ENCODE data around the gene CRIP2. TPM values are rescaled to one million over a fixed set of nuclear protein-coding genes. Genes with fewer than 3 reads are reported as not detected.

The CRIP2 gene
- total RNA-seq, 1 experiment from 2014 or later: 152 TPM

DNA sequence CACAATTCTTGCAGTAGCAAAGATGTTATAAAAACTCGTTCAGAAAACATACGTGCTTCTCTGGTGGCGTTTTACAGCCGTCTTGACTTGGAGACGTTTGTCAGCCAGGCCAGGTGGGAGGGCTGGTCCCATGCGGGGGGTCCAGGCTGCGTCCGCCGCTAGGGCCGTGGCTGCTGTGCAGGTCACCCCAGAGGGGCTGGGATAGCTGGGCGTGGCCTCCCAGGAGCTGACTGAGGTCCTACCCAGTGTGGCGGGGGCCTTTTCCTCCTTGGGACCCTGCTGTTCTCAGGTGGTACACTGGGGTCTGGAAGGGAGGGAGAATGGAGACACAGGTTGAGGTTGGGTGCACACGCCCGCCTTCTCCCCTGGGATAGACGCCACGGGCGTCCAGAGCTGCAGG, 29.8 kb upstream of the CRIP2 start:
- DNase-seq (ENCODE audit: low read depth): no peak

DNA sequence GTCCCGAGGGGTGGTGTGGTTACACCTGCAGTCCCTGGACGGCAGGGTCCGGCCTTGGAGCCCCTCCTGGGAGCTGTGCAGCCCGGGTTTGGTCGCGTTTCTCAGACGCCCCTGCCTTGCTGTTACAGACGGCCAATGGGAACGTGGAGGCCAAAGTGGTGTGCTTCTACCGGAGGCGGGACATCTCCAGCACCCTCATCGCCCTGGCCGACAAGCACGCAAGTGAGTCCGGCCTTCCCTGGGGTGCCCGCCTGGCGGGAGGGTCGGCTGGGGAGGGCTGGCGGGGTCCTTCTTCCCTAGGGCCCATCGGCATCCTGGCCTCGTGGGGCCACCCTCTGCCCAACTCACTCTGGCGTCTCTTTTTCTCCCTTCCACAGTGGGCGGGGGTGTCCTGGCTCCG, 29.3 kb upstream of the CRIP2 start:
- DNase-seq (ENCODE audit: low read depth): no peak

DNA sequence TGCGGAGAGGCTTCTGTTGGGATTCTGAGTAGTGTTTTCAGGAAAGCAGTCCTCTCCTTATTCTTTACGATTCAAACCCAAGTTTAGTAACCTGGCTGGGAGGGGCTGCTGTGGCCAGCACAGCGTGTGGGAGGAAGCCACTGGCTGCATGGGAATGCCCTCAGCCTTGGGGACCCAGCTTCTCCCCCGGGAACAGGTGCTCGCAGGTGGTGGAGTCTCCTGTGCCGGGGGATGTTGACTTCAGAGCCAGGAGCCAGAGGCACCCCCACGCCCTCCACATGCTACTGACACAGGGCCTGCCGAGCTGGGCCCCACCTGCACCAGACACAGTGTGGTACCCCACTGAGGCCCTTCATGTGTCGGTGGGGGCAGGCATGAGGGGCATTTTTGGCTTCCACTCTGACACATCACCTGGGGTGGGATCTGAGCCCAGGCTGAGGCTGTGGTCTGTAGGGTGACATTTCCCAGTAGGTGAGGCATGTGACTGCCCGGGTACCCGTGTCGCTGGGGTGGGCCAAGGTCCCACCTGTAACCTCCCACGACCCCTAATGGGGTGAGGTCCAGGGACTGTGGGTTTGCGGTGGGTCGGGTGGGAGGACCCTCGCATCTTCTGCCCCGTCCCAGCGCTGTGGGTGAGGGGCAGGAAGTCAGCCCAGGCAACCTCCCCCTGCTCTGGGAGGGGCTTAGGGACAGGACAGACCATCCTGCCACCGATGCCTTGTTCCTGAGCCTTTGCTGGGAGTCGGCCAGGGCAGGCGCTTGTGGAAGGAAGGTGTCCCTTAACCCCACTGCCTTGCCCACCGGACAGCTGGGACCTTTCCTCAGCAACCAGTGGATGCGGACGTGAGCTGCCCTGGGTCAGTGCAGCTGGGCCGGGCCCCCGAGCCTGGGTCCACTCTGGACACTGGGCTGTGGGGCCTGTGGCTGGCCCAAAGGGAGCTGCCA, 28.4 kb upstream of the CRIP2 start:
- no peak for DNase-seq (ENCODE audit: low read depth)

DNA sequence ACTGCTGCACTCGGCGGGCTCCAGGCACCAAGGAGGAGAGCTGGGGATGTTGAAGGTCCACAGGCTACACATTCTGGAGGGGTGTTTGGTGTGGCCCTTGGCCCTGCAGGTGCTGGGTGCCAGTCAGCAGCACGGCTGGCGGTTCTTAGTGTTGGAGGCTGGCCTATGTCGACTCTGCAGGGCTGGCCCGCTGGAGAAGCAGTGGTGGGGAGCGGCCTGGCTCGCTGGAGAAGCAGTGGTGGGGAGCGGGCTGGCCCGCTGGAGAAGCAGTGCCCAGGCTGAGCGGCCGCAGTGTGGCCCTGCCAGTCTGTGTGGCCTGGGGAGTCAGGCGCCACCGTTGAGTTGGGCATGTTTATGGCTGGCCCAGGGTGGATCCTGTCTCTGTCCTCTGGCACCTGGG, 27.6 kb upstream of the CRIP2 start:
- DNase-seq (ENCODE audit: low read depth): no peak

DNA sequence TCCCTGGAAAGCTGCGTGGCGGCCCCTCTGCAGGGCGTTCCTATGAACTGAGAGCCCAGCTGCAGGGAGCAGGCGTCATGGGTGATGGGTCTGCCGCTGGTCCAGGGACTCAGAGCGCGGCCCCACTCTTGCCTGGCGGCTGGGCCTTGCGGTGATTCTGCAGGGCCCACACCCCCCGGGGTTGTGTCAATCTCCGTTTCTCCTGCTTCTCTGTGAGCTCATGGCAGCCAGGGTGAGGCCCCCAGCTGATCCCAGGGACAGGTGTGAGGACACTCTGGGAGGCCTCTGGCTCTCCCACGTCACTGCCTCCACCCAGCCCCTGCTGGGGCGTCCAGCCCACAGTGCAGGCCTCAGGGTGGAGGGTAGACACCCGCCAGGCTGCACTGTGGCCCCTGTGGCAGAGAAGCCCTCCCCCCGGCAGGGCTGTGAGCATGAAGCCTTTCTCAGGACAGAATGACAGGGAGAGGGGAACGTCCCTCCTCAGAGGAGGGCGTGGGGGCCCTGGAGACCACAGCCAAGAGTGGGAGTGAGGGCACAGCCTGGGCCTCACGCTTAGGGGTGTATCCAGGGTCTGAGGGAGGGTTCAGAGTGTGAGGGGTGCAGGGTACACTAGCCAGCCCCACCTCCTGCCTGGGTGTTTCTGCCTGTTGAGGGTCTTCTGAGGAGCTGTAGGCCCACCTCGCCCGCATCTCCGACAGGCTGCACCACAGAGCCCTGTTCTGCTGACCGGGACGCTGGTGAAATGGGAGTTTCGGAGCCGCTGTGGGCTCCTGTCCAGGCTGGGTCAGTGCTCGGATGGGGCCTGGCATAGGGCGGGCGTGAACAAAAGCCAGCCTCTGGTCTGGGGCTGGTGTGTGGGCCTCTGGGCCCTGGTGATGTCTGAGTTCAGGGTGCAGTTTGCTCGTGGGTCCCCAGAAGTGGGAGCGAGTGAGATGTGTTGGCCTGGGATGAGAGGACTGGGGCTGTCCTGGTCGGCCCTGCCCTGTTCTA, 26.7 kb upstream of the CRIP2 start:
- DNase-seq (ENCODE audit: low read depth): no peak

DNA sequence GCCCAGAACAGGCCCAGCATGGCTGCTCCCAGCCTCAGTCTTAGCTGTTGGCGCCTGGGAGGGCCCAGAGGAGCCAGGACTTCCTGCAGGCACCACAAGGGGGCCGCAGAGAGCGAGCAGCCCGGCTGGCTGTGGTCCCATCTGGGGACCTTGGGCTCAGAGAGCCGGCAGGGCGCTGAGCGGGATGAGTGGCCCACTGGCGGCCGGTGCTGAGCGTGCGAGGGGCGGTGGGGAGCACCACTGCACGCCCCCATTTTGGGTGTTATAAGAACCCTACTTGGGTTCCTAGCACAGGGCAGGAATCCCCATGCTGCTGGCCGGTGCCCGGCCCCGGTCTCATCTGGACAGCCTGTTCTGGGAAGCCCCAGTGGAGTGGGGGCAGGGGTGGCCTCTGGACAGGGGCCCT, 25.9 kb upstream of the CRIP2 start:
- no peak for DNase-seq (ENCODE audit: low read depth)

DNA sequence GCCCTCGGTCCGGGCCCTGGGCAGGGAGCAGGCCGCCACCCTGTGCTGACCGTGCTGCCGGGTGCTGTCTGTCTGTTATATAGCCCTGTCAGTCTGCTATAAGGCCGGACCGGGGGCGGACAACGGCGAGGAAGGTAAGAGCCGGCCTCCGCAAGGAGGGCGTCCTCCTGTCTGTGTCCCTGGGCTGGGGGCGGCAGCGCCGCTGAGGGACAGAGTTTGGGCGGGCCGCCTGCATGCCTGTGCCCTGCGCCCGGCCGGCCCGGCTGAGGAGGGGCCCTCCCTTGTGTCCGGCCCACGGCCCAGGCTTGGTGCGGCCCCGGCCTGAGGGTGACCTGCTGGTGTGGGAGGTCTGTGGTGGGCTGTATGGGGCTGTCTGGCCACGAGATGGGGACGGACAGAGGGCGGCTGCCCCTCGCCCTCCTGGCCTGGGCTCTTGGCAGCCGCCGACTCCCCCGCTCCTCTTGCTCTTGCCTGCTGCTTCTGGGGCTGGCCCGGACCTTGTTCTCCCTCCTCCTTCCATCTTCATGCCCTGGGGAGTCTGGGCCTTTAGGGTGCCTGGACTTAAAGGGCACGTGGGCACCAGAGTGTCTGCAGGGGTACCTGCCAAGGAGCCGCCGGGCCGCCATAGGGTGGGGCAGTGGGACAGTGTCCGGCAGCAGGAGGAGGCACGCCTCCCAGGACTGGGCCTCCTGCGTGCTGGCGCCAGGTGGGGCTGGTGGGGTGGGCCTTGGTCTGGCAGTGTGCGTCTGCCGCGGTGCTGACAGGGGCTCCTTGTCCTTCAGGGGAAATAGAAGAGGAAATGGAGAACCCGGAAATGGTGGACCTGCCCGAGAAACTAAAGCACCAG, 25.1 kb upstream of the CRIP2 start:
- no peak for DNase-seq (ENCODE audit: low read depth)

DNA sequence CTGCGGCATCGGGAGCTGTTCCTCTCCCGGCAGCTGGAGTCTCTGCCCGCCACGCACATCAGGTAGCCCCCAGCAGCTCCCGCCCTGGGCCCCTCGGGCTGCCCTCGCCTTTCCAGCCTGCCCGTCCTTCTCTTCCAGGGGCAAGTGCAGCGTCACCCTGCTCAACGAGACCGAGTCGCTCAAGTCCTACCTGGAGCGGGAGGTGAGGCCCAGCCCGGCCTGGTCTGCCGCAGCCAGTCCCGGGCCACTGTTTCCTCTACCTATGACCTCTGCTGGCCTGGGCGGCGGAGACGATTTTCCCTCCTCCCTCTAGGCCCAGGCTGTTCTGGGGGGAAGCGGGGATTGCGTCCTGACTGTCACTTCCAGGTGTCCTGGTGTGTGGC, 24.5 kb upstream of the CRIP2 start:
- no peak for DNase-seq (ENCODE audit: low read depth)

DNA sequence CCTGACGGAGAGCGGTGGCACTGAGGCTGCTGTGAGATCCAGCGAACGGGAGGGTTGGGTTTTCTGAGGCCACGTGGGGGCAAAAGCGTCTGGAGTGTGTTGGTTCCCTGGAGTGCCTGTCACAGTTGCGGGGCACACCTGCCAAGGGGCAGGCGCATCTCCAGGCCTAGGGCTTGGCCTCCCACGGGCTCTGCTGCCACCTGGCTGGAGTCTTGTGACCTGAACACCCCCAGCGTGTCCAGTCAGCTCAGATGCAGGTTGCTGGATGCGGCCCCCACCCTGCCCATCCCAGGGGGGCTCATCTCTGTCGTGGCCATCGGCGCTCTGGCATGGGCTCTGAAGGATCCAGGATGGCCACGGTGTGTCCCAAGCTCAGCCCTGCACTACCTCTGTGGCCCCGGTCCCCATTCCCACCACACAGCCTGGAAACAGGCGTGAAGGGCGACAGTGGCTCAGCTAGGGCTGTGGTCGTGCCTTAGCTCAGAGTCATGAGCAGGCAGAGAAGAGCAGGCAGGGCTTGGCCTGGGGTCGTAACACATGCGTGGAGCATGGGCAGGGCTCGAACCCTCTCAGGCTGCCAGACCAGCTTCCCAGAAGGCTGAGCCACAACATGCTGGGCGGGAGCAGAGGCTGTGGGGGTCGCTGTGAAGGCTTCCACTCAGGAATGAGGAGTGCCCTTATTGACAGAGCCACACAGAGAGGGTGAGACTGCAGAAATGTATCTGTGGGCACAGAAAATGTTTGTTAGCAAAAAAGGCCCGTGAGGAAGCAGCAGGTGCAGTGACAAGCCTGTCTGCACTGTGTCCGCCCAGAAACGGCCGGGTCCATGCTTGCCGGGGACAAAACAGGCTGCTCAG, 23.5 kb upstream of the CRIP2 start:
- no peak for DNase-seq (ENCODE audit: low read depth)

DNA sequence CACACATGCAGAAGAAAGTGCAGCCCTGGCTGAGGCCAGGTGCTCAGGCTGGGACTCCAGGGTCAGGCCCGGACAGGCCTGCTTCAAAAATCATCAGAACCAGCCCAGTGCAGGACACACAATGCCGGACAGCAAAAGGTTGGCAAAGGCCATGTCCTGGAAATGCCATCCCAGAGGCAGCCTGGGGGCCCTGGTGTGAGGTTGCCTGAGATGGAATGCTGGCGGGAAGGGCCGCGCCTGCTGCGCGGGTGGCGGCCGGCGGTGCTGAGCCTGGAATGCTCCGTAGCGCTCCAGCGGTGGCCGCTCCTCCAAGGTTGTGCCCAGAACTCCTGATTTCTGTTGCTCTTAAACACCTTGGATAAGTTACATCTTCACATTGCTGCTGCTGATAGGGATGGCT, 21.7 kb upstream of the CRIP2 start:
- no peak for DNase-seq (ENCODE audit: low read depth)

DNA sequence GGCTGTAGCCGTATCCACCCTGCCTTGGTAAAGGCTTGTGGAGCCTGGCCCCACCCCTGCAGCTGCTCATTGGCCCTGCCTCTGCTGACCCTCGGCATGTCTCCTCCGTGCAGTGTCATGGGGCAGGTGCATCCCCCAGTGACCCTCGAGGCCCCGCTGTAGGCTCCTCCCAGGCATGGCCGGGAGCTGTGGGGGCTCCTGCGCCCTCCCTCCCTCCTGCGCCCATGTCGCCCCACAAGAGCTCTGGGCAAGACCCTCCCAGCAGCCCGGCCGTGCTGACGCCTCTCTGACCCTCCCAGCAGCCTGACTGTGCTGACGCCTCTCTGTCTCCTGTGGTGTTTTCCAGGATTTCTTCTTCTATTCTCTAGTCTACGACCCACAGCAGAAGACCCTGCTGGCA, 20.8 kb upstream of the CRIP2 start:
- DNase-seq (ENCODE audit: low read depth): no peak

DNA sequence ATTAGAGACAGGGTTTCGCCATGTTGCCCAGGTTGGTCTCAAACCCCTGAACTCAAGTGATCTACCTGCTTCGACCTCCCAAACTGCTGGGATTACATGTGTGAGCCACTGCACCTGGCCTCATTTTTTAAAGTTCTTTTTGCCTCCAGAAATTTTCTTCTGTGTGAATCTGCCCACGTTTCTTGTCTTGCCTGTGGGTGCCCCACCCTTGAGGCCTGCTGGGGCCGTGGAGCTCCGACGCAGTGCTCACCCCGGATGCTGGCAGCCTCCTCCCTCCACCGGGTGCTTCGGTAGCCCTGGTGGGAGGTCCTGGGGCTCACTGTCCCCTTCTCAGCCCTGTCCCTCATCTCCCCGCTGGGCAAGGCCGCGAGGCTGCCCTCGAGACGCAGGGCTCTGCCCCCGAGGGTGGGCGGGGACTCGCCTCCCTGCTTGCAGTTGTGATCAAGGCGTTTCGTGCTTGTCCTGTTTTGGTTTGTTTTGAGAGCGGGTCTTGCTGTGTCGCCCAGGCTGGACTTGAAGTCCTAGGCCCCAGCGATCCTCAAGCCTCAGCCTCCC, 19.5 kb upstream of the CRIP2 start:
- DNase-seq (ENCODE audit: low read depth): no peak

DNA sequence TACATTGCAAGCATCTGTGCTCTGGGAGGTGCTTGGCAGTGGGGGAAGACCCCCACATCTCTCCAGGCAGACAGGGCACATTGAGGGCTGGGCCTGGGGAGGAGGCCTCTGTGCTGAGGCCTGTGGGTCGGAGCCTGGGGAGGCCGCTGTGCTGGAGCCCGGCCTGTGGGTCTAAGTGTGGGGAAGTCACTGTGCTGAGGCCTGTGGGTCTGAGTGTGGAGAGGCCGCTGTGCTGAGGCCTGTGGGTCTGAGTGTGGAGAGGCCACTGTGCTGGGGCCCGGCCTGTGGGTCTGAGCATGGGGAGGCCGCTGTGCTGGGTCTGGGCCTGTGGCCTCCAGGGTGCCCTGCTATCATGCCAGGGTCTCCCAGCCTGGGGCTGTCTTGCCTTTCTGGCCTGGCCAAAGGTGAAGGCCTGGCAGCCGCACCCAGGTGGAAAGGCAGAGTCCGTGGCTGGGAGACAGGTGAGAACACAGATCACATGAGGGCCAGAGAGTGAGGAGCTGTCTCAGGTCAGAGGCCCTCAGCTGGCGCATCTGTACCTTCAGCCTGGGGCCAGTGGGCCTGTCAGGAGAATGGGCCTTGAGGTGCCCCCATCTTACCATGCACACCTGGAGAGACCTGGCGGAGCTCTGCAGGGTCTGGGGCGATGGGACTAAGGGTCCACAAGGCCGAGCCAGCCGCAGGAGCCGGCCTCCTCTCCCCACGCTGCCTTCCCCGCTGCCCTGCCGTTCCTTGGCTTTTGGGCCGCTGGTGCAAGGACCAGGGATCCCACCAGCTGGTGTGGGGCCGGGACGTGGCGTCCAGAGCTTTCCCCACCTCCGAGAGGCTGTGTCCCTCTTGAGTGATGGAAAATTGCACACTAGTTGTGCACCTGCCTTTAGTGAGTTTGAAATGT, 18.6 kb upstream of the CRIP2 start:
- DNase-seq (ENCODE audit: low read depth): no peak

DNA sequence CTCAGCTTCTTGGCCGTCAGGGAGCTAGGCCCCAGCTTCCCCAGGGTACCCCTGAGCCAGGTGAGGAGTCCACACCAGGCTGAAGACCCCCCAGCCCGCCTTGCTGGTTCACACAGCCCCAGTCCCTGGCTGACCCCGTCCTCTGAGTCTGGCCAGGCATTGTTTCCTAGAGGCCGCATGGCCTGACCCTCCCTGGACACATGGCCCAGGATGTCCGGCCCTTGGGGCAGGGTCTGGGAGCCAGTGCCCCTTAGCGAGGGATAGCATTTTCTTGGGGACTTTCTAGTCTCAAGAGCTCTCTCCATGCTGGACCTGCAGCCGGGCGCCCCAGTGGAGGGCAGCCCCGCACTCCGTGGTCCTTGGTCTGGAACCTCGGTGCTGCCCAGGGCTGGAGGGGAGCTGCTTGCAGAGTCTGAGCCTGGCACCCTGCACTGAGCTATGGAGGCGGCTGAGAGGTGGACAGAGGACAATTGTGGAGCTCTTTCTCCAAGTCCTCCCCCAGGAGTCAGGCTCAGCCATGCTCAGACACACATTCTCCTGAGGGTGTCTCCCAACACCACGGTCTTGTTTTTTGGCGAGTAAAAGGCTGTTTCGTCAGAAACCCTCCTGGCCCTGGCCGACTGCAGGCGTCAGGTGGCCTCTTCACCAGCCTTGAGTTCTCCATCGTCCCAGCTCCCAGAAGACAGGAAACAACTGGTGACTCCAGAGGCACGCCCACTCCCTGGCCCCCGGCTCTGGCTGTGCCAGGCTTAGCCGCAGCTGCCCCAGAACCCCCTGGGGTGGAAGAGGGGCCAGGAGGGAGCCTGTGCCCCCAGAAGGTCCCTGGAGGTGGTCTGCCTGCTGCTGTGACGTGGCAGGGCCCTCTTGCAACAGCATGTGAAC, 17.6 kb upstream of the CRIP2 start:
- DNase-seq (ENCODE audit: low read depth): peak; percentile 8

DNA sequence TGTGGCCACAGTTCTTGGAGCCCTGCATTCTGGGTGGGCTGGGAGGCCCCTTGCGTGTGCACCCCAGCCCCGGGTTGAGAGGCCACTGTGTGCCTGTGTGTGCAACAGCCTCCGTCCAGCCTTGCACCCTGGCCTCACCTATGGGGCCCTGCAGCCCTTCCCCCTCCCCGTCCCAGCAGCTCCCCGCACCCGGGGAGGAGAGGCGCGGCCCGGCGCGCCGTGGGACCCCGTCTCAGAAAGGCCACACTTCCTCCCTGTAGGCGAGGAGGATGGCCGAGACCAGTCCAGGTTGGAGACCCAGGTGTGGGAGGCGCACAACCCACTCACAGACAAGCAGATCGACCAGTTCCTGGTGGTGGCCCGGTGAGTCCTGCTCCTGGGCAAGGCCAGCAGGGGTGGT, 16.6 kb upstream of the CRIP2 start:
- DNase-seq (ENCODE audit: low read depth): no peak

DNA sequence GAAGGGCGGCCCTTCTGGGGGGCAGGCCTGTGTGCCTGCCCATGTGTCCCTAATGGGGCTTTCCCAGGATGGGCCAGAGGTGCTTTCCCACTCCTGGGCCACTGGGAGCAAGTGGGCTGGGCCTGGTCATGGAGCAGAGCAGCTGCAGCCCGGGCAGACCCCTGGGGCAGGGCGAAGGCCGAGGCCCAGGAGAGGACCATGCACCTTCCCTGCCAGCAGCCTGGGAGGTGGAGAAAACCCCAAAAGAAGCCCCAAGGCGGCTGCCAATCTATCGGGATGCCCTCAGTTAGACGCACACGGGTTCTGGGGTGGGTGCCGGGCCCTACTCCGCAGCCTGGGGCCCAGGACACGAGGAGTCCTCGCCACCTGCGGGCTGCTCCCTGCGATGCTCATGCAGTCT, 16.1 kb upstream of the CRIP2 start:
- no peak for DNase-seq (ENCODE audit: low read depth)

DNA sequence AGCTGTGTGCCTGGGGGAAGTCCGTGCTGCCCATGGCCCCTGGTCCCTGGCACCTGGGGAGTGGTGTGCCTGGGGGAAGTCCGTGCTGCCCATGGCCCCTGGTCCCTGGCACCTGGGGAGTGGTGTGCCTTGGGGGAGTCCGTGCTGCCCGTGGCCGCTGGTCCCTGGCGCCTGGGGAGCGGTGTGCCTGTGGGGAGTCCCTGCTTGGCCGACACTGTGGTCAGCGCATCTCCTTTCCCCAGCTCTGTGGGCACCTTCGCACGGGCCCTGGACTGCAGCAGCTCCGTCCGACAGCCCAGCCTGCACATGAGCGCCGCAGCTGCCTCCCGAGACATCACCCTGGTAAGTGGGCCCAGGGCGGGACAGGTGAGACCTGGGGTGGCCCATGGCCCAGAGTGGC, 14.5 kb upstream of the CRIP2 start:
- no peak for DNase-seq (ENCODE audit: low read depth)

DNA sequence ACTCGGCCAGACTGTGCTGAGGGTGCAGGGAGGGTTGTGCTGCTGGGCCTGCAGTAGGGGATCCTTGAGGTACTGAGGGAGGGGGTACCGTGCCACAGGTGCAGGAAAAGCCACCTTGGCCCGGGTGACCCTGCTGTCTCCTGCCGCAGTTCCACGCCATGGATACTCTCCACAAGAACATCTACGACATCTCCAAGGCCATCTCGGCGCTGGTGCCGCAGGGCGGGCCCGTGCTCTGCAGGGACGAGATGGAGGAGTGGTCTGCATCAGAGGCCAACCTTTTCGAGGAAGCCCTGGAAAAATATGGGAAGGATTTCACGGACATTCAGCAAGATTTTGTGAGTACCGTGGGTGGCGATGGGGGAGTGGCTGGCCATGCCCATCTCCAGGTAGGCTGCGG, 14.0 kb upstream of the CRIP2 start:
- DNase-seq (ENCODE audit: low read depth): no peak
